HepG2 (cell line): ENCODE results near the gene OR5A1.

Experiments used
- ZSCAN20 ChIP-seq: sonication (generic); formaldehyde crosslinking; IDR thresholded peaks from 2 replicates; pipeline ENCODE4 v1.4.0; 2020; ENCODE audit warnings: missing genetic modification reagents, mild to moderate bottlenecking, borderline replicate concordance
- TF ChIP-seq, protein P1 (sequence below): IDR thresholded peaks from 2 replicates; pipeline ENCODE4 v1.6.1; 2012; ENCODE audit warnings: inconsistent platforms

DNA sequence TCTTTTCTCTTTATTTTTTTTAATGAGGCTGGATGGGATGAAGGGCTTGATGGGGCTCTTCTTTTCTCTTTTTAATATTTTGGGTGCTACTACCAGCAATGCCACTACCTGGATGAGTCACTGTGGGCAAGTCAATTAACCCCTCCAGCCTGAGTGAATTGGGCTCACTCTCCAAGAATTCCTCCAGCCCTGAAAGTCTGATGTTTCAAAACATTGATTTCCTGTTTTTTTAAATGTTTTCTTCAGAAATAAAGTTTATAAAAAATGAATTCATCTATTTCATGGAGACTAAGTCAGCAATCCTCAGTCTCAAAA lies 9.2 kb upstream of the OR5A1 start:
- TF ChIP-seq, protein P1, sequence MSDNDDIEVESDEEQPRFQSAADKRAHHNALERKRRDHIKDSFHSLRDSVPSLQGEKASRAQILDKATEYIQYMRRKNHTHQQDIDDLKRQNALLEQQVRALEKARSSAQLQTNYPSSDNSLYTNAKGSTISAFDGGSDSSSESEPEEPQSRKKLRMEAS = no peak
- TF ChIP-seq ZSCAN20 (CRISPR knock-in tag) = no peak
